Myocyte (in vitro differentiated cells): ENCODE results near the gene PALD1. TPM values are rescaled to one million over a fixed set of nuclear protein-coding genes. Genes with fewer than 3 reads are reported as not detected.

Experiments used
- DNase-seq: peaks from one replicate; pipeline ENCODE4 v3.0.0-alpha.2; 2012; ENCODE audit warnings: low read depth
- polyA plus RNA-seq: library from polyadenylated mRNA; unstranded; fragments of >200 nt; gene quantifications from one replicate; pipeline ENCODE4 v1.2.1, GENCODE V29; 2012; ENCODE audit warnings: missing spikeins
- total RNA-seq: library from RNA; depleted of rRNA; stranded (reverse); fragments of >200 nt; gene quantifications from 2 replicates; pipeline ENCODE4 v1.2.3, GENCODE V29; 2014

PALD1 gene
- 0.21 and 0.31 TPM in 2 replicates for total RNA-seq
- polyA plus RNA-seq: 0.18 TPM

DNA sequence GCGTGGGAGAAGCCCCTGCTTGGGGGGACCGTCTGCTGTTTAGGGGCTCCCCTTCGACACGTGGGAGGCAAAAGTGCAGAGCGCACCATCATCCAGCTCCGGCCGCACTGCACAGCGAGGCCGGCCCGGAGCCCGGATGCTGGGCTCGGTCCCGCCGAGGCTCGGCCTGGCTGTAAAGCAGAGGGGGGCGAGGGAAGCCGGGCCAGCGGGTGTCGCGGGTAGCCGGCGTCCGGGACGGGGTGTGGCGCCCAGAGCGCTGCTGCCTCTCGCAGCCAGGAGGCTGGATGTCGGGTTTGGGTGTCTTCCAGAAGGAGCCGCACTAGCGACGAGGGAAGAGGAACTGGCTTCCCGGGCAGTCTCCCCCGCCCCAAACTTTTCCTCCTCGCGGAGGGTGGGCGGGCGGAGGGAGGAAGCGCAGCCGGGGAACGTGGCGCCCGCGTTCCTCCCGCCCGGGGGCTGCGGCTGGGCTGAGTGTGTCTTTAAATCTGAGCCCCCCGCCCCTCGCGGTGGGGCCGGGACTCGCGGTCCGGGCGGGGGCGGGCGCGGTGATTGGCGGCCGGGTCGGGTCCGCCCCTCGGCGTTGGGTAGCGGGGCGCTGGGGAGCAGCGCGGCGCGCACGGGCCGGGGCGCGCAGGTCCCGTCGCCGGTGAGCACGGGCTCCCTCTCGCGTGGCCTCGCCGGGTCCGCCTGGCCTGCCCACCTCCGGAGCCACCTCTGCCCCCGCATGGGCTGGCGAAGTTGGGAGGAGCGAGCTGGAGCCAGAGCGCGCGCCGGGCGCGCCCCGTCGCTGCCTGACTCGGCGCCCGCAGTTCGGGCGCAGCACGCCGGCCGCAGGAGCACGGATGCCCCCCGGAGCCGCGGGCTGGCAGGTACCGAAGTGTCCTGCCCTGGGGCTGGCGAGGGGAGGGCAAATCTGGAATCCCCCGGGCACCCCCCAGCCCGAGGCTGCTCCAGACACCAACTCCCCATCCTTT lies at the start of gene PALD1:
Gene PALD1 (plus strand): TSS at position 577 of the 974 bp plus-strand sequence. CDS start 47,185 bp downstream, outside the sequence.
- DNase-seq: peak; percentile 41

DNA sequence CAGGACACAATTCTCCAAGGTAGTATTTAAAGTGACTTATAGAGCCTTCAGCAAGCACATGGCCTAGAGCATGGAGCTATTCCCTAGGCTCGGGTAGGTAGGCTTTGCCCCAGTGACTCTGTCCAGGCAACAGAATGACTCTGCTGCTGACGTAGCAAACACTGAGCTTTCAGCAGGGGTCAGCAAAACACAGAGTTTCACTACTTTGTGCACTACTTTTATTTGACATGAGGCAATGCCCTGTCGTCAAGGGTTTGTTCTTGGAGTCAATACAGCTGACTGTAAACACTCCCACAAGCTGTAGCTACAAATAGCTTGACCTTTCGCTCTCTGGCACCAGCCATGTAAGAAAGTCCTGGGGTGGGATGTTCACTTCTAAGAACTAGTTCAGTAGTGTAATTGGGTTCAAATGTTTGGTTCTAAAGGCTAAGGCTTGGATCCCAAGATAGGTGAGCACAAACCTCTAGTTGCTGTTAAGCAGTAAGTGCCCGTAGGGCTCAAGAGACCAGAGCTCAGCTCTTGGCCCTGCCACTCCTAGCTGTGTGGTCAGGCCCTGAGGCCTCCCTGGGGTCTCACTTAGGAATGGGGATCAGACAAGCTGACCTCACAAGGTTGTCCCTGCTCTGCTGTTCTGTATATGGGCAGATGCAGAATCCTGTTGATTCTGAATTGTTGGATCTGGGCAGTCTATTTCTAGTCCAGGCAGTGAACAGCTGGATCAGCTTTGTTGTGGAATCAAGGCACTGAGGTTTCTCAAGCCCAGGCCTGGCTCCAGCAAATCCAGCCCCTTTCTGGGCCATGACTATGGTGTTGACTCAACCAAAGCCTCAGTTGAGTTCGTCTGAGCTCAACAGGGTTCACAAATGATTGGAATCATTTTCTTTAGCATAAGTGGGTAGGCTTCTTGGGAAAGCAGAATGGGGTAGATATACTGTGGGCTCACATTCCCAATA lies 47.8 kb upstream of the PALD1 start:
- DNase-seq: peak; percentile 79

DNA sequence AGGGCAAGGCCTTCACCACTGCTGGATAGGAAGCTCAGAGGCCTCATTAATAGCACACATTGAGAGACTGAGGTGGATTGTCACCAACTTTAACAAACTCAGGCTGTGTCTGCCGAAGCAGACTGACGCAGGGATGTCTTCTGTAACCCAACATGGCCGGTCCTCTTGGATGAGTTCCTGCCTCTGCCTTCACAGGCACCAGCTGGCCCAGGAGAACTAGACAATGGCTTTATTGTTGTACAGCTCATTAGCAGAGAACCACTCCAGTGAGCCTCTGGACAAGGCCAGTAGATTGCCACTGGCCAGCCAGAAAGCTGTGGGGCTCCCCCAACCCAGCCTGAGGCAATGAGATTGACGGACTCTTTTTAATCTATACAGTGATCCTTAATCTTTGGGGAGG lies 46.5 kb upstream of the PALD1 start:
- peak; percentile 49 for DNase-seq

DNA sequence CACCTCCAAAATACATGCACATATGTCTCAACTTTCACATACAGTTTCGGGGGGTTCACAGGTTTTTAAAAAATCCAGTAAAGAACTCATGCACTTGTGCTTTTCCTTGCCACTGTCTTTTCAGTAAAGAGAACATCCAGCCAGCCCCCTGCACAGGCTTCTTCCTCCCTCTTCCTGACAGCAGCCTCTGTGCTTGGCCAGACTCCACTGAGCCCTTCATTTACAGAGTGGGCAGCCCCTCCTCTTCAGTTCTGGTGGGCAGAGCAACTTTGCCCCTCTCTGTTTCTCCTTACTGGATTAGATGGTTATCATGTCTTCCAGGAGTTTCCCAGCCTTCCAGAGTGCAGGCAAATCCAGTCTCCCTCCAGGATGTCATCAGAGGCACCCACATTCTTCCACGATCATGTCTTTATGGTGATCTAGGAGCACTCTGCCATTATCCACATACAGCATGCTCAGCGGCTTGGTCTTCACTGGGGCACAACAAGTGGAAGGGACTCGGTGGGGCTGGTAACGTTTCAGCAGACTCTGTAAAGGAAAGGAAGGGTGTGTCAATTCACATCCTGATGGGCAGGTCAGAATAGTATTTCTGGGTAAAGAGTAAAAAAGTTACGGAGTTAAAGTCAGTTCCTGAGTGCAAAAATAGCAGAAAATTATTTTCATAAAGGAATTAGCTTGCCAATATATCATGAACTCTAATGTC lies 45.9 kb upstream of the PALD1 start:
- DNase-seq: no peak

DNA sequence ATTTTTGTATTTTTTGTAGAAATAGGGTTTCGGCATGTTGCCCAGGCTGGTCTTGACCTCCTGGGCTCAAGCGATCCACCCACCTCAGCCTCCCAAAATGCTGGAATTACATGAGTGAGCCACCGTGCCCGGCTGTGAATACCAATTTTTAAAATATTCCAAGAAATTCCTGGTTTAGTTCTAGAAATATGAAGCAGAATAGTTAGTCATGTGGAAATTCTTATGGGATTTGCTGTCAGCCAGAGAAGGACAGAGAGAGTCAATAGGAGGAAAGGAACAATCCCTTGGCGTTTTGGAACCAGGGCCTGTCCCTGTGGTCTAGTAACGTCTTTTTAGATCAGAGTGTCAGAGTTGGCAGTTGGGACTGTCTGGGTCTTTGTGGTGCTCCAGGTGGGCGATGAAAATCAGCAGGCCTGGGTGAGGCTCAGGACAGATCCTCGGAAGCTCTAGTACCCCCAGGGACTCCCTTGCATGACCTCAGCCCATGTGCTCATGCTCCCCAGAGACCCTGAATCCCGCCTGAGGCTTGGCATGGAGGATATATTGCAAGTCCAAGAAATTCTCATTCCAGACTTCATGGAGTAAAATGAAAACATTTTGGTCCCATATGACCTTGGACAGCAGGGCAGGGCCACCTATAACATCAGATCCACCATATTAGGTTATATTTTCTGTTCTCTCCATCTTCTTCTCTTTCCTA lies 44.8 kb upstream of the PALD1 start:
- no peak for DNase-seq

DNA sequence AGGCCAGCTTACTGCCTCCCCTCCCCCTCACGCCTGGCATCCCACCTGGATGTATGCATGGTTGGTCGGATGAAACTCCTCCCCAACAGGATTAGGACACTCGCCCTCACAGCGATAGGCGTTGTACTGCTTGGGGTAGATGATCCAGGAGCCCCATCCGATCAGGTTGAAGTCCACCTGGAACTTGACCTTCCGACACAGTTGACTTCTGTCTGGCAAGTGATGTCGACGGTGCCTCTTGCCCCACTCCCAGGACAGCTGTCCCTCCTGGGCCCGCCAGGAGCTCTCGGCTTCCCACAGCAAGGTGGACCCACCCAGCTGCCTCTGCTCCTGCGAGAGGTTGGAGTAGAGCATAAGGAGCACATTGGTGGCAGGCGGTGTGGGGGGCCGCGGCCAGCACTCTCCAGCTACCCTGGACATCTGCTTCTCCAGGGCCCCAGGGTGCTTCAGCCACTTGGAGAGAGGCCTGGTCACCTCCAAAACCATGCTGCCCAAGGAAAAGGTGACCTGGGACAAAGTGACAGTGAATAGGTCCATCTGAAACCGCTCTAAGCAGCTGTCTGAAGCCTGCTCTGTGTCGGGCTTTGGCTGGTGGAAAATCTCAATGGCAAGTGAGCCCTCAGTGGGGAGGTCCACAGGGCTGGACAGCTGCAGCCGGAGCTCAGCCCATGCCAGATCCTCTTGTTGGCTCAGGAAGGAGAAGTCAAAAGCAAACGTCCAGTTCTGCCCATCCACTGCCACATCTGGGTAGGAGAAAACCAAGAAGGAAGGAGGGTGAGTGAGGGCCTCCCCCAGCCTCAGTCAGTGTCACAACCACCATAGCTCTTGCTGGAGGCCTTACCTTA lies 43.1 kb upstream of the PALD1 start:
- DNase-seq: peak; percentile 63

DNA sequence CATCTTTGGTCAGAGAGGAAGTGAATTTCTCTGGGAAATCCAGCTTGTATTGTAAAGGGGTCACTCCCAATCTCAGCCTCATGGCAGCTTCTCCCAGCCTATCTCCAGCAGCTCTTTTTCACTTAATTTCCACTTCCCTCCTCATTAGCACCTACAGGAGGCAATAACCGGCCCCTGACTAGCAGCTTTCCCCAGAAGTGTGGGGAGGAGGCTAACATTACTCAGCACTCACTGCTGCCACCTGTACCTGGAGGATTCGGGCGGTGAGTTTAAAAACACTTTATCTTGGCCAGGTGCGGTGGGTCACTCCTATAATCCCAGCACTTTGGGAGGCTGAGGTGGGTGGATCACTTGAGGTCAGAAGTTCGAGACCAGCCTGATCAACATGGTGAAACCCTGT lies 40.8 kb upstream of the PALD1 start:
- DNase-seq: no peak

DNA sequence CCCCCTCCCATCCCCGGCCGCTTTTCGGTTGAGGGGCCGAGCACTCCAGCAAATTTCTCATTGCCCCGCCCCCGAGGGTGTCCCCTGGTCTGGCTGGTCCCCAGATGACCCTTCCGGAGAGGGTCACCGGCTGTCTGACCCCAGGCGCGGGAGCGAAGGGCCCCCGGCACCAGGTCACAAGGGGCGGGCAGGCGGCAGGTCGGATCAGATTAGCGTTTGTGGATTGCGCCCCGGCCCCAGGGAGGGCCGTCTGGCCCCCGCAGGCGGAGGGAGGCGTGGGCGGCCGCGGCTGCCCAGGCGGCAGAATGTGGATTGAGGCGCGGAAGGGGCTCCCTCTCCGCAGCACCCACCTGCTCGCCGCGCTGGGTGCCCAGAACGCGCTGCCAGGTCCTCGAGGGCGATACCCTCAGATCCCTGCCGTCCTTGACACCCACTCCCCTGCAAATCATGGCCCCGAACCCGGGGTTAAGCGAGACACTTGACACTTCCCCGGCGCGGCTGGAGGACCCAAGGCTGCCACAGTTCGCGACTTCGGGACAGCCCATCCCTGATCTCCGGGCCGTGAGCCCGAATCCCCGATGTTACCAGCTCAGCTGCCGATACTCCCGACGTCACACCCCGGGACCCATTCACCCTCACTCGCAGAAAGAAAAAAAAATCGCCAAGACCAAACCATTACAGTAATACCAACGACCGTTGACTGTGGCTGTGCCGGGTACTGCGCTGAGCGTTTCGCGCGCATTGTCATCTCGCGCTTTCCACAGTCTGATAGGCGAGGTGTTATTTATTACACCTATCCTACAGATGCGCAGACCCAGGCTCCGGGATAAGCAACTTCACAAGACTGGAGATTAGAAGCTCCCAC lies 38.0 kb upstream of the PALD1 start:
- no peak for DNase-seq

DNA sequence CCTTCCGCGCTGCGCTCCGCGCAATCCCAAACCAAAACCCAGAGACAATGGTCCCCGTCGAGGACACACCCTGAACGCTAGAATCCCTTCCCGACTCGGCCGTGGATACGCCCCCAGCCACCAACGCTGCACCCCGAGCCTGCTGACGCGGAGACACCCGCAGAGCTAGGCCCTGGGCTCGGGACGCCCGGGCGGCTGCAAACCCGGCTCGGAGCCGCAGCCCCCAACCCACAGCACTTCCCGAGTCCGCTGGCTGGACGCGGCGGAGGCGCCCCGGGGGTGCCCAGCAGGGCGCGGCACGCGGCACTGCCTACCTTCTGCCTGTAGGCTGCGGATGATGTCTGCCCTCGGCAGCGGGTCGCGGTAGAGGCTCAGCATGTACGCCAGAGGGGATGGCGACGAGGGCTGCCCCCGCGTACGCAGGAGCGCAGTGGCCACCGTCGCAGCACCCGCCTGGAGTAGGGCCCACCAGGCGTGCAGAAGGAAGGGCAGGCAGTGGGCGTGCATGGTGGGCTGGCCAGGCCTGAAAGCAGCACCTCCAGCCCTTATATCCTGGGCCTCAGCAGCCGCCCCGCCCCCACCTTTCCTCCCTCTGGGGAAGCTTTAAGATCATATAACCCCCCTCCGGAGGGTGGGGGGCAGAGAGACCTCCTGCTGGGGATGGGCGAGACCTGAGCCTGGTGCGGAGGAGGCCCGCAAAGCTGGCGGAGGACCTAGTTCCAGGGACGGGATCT lies 37.2 kb upstream of the PALD1 start, which contains the start of gene NODAL:
Gene NODAL (minus strand): TSS at position 521 of the 734 bp plus-strand sequence. CDS start 14 bp downstream, at position 507.
- no peak for DNase-seq

DNA sequence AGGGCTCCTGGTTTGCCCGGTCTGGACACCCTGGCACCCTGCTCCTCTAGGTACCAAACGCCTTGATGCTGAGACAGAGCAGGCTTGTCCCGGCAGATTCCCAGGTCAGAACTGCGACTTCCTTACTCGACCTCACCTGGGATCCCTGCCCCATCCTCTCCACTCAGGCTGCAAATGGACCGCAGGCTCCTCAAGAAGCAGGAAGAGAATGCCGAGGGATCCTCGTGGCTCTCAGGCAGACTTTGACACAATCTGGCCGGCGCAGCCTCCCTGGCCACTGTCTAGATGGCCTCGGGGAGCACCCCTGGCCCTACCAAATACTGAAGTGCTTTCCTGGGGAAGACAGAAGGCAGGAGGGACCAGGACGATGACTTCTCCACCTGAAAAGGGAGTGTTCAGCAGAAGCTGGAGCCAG lies 36.7 kb upstream of the PALD1 start:
- no peak for DNase-seq

DNA sequence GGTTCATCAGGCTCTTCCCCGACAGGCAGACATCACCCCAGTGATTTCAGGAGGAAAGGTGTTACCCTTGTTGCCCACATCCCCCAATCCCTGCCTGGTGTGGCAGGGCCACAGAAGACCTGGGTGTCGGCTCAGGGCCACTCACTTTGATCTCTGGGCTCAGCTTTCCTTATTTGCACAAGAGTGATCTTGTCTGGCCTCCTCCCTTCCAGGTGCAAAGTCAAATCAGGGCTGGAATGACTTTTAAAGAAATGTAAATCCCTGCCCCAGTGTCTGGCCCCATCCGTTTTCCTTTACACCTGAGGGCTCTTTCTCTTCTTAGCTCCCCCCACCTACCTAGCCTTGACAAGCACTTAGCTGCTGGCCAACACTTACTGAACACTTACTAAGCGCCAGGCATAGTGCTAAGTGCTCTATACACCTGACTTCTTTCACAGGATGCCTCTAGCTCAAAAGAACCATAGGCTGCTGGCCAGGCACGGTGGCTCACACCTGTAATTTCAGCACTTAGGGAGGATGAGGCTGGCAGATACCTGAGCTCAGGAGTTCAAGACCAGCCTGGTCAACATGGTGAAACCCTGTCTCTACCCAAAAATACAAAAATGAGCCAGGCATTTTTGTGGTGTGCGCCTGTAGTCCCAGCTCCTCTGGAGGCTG lies 36.1 kb upstream of the PALD1 start:
- DNase-seq: no peak

DNA sequence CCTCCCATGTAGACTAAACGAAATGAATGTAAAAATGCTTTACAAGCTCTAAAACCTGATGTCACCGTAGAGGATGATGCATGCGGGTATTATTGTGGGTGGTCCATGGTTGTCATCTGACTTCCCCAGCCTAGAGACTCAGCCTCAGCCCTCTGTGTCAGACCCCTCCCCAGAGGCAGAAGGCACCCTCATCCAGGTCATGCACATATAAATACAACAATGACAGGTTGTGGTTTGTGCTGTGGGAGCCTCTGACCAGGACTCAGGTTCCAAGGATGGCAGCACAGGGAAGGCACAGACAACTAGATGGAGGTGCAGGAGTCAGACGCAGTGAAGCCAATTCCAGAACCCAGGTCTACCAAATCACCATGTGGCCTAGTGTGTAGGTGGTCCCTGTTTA lies 33.8 kb upstream of the PALD1 start:
- DNase-seq: peak; percentile 79

DNA sequence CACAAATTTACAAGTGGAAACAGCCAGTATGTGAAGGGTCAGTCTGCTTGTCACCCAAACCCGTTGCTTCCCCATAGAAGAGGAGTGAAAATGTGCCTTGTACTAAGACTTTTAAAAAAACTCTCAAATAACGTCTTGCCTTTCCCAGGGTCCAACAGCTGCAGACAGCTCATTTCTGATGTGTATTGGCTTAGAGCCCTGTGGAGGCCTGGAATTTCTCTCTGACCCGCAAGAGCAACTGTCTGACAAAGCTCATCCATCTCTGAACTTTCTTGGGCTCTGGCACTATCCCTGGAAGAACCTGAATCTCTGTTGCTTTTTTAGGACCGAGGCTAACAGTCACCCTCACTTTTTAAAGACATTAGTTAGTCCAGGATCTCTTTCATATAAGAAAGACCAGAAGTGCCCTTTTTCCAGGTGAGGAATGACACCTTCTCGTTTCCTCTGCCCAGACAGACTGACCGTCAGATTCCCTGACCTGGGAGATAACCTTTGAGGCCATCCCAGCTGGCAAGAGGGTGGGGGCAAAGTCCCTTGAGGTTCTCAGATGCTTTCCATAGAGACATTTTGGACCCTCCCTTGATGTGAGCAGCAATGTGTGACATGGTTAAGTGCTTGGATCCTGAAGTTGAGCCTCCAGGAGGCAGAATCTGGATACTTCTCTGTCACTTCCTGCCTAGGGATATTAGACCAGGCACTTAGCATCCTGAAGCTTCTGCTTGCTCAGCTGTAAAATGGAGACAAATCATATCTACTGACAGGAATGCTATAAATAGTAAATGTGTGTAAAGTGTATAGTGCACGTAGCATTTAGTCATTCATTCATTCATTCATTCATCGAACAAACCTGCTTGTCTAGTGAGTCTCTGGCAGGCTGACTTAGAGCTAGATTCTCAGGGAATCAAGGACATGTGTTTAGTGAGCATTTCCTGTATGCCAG lies 32.6 kb upstream of the PALD1 start:
- peak; percentile 96 for DNase-seq

DNA sequence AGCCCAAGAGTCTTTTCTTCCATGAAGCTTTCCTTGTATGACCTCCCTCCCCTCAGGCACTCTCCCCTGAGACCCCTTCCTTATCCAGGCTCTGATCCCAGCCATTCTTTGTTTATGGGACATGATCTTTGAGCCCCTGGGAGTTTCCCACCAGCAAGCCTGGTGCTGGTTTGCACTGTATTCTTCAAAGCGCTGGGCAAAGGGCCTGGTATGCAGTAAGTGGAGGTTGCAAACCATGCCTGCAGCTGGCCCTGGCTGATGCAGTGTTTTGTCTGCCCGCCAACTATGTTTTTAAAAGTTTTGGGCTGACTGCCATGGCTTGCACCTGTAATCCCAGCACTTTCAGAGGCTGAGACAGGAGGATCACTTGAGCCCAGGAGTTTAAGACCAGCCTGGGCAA lies 30.3 kb upstream of the PALD1 start:
- peak; percentile 63 for DNase-seq

DNA sequence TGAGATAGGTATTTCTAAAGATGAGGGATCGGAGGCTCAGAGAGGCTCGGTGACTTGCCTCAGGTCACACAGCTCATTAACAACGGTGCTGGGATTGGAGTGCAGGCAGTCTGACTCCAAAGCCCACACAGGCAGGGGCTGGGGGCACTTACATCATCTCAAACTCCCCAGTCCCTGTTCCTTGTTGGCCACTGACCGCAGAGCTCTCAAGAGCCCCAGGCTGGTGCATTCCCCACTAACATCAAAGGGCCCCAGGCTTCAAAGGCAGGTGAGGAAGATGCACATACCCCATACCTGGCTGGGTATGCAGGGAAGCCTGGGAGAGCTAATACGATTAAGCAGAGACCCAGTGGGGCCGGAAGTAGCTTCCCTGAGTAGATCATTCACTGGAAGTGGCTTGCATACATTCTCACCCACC lies 23.3 kb upstream of the PALD1 start:
- no peak for DNase-seq

DNA sequence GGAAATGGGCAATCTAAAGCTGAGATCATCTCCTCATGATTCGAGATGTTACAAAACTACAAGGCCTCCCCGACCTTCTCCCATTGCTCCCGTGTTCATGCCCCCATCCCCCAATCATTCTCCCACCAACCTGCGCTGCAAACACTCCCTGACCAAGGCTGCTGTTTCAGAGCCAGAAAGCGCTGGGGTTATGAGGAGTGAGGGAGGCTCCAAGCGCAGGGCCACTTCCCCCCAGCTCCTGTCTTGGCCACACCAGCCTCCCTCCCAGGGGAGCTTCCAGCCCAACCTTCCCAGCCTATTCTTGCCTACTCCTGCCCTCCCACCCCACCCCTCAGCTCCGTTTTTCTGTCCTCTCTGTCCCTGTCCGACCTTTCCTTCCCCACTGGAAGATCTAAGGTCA lies 22.4 kb upstream of the PALD1 start:
- DNase-seq: no peak
